Neural progenitor cell (in vitro differentiated cells): Measurements from ENCODE around the gene NATD1.

Experiments
- EZH2 ChIP-seq: fragments of 200-600 bp; sonication (generic); IDR thresholded peaks from 2 replicates; pipeline ENCODE4 v1.6.1; 2017; ENCODE audit warnings: antibody characterized with exemption, mild to moderate bottlenecking, moderate library complexity
- EZH2phosphoT487 ChIP-seq: fragments of 200-600 bp; sonication (generic); IDR thresholded peaks from 2 replicates; pipeline ENCODE4 v1.6.1; 2017; ENCODE audit warnings: antibody characterized with exemption
- TF ChIP-seq, protein P1 (sequence below): fragments of 200-600 bp; sonication (generic); IDR thresholded peaks from 2 replicates; pipeline ENCODE4 v1.5.1; 2017; ENCODE audit warnings: antibody characterized with exemption, mild to moderate bottlenecking

DNA sequence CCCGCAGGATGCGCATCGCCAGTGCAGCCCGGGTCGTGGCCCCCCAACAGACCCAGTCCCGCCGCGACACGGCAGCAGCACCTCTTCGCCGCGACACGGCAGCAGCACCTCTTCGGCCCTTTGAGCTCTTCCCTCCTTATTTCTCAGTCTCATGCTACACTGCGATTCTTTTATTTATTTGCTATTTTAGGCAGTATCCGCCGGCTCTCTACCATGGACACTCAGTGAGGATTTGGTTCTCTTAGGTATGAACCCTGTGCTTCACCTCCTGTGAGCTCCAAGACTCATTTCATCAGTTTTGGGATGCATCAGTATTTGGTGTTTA is 23.0 kb upstream of the NATD1 start:
- TF ChIP-seq, protein P1, sequence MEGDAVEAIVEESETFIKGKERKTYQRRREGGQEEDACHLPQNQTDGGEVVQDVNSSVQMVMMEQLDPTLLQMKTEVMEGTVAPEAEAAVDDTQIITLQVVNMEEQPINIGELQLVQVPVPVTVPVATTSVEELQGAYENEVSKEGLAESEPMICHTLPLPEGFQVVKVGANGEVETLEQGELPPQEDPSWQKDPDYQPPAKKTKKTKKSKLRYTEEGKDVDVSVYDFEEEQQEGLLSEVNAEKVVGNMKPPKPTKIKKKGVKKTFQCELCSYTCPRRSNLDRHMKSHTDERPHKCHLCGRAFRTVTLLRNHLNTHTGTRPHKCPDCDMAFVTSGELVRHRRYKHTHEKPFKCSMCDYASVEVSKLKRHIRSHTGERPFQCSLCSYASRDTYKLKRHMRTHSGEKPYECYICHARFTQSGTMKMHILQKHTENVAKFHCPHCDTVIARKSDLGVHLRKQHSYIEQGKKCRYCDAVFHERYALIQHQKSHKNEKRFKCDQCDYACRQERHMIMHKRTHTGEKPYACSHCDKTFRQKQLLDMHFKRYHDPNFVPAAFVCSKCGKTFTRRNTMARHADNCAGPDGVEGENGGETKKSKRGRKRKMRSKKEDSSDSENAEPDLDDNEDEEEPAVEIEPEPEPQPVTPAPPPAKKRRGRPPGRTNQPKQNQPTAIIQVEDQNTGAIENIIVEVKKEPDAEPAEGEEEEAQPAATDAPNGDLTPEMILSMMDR, result no peak
- TF ChIP-seq EZH2, result no peak
- no peak for TF ChIP-seq EZH2phosphoT487
